Stimulated activated CD4-positive, alpha-beta T cell treated with anti-CD3 and anti-CD28 coated beads, Interleukin-12 subunit alpha, Interleukin-12 subunit beta, amount 100 ng/mL, for 24 hours (primary cell): ENCODE data around the gene QRSL1.
"Not testable (repeated sequence)": the region's sequence is repeated elsewhere in the genome, so short reads cannot be mapped to it uniquely, and the experiment has no call there.

Experiments used
- DNase-seq, 2 experiments: peaks; one replicate each; pipeline ENCODE4 v3.0.0-alpha.2; 2020; ENCODE audit warnings: low read depth in 2 of 2

QRSL1 gene, protein sequence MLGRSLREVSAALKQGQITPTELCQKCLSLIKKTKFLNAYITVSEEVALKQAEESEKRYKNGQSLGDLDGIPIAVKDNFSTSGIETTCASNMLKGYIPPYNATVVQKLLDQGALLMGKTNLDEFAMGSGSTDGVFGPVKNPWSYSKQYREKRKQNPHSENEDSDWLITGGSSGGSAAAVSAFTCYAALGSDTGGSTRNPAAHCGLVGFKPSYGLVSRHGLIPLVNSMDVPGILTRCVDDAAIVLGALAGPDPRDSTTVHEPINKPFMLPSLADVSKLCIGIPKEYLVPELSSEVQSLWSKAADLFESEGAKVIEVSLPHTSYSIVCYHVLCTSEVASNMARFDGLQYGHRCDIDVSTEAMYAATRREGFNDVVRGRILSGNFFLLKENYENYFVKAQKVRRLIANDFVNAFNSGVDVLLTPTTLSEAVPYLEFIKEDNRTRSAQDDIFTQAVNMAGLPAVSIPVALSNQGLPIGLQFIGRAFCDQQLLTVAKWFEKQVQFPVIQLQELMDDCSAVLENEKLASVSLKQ

DNA sequence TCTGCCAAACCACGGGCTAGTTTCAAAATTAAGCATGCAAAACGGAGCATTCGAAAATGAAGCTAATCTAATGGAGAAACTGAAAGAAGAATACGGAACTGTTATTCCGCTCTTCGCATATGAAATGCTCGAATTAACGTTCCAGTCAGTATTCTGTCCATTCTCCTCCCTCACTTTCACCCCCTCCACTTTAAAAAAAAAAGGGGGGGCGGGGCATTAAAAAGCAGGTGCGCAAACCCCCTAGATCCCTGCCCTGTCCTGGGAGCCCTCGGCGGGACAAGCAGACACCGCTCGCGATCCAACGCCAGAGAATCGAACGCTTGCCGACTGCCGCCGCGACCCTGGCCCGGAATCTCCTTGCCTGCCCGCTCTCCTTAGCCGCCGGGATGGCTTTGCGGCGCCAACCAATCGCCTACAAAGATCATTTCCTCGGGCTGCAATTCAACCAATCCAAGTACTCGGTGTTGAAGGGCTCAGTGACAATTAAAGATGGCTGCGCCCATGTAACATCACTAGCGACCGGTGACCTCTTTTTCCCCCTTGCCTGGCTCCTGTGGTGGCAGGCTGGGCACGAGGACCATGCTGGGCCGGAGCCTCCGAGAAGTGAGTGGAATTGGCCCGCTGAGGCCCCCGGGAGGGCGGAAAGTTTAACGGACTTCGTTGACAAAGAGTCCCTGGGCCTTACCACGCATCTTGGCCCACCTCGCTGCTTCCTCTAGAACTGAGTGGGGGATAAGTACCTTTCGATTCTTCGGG, at the start of gene QRSL1, which contains the start of gene RTN4IP1:
Gene QRSL1, plus strand, starts transcription at position 476 of the 756 bp plus-strand sequence. Its CDS starts 104 bp downstream, at position 580.
Gene RTN4IP1, minus strand, starts transcription at position 396 of the 756 bp plus-strand sequence. CDS start 477 bp downstream, outside the sequence.
- DNase-seq = peak; percentile 72 to 73

DNA sequence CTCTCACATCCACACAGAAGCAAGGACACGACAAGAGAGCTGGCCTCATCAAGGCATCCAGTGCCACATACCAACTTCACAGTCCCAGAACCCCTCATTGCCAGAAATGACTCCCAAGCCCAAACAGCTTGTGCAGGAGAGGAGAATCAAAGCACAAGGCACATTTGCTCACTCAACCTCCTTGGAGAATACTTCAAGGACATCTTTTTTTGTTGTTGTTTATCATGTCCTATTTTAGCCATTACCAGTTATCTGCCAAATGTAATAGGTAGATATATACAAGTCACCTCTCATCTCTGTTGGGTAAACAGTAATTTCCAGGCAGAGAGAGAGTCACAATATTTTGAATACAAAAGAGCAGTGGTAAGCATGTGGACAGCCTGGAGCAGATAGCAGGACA, 47.9 kb upstream of the QRSL1 start:
- no peak for DNase-seq

DNA sequence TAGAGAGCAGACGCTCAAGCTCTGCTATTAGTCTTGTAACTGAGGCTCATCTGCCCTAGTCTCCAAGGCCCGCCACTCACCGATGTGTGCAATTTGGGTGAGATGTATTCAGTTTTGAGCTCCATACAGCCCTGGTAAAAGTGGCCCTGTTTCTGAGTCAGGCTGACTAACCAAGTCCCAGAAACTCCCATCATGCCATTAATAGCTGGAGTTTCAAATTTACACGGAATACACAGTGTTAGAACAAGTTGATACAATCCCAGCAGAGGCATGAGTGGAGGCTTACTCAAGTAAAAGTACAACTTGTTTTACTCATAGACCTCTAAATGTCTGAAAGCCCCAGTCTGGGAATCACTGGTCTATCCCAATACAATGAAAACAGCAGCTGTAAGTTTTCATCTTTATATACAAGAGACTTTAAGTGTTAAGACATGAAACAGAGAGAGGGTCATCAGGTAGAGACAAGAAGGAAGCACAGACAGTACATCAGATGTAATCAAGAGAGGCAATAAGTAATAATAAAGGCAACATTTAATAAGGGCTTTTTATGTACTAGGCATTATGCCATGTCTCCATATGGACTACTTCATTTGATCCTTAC, 42.5 kb upstream of the QRSL1 start:
- DNase-seq = no peak

DNA sequence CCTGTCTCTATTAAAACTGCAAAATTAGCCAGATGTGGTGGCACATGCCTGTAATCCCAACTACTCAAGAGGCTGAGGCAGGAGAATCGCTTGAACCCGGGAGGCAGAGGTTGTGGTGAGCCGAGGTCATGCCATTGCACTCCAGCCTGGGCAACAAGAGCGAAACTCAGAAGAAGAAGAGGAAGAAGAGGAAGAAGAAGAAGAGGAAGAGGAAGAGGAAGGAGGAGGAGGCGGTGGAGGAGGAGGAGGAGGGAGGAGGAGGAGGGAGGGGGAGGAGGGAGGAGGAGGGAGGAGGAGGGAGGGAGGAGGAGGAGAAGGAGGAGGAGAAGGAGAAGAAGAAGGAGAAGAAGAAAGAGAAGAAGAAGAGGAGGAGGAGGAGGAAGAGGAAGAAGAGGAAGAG, 40.4 kb upstream of the QRSL1 start:
- DNase-seq = not testable (repeated sequence)

DNA sequence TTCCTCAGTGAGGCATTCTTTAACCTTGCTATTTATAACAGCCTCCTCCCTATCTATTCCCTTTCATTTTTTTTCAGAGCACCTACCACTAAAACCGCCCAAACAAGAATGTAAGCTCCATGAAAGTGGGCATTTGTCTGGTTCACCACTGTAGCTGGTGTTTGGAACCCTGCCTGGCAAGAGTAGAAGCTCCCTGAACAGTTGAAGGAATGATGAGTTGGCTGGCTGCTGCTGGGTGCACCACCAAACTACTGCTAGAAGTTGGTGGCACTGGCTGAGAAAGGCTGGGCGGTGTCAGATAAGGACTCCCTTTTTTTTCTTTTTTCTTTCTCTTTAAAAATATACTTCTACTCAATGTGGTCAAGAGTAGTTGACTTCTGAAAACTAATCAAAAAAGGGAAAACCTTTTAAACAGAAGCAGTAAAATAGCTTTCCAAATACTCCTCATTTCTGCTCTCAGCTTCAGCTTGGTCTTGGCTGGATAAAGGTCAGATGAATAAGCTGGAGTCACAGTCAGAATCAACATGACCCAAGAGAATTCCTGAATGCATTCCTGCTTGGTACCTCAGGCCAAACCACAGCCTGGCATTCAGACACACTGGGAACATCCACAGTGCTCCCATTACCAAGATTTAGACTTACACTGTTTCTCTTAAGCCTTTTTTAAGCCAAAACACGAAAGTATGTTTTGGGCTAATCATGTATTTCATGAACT, 38.1 kb upstream of the QRSL1 start:
- no peak for DNase-seq

DNA sequence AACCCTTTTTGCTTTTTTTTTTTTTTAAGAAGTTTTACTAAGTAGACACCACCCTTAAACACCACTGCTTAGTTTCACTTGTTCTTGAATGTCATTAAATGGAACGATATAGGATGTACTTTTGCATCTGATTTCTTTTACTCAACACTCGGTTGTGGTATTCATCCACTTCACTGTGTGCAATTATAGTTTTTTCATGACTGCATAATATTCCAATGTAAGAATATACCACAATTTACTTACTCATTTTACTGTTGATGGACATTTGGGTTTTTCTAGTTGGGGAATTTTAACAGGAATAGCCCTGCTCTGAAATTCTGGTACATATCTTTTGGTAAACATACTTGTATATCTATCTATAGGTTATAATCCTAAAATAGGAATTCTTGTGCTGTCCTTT, 29.9 kb upstream of the QRSL1 start:
- no peak for DNase-seq

DNA sequence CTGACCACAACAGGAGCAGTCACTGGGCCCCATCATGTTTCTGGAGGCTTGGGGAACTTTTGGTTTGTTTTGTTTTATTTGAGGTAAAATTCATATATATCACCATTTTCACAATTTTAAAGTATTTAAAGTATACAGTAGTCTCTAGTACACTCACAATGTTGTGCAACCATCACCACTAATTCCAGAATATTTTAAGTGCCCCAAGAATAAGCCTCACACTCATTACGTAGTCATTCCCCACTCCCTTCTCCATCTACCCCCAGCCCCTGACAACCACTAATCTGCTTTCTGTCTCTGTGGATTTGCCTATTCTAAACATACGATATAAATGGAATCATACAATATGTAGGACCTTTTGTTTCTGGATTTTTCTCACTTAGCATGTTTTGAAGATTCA, 29.0 kb upstream of the QRSL1 start:
- no peak for DNase-seq

DNA sequence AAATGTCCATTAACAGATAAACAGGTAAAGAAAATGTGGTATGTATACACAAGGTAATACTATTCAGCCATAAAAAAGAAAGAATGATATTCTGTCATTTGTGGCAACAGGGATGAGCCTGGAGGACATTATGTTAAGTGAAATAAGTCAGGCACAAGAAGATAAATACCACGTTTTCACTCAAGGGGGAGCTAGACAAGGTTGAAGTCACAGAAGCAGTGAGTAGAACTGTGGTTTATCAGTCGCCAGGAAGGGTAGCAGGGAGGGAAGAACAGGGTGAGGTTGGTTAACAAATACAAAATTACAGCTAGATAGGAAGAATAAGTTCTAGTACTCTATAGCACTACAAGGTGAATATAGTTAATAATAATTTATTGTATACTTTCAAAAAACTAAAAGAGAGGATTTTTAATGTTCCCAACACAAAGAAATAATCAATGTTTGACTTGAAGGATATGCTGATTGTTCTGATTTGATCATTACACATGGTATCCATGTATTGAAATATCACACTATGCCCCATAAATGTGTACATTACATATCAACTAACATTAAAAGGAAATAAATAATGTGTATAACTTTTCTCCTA, 21.2 kb upstream of the QRSL1 start:
- no peak for DNase-seq

DNA sequence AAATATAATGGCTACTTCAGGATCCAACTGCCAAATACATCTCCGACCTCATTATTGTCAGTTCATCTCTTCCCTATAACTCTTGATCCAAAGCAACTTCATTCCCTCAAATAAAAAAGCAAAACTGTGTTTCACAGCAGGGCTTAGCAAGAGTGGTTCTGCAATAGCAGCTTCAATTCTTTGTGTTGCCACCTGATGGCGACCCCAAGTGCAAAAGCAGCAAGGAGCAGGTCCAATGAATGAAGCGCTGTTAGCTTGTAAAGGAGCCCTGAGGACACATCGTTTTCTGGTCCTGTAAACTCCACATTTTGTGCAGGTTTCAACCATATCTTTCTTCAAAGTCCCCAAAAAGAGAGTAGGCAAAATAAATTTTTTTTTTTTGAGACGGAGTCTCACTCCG, 19.7 kb upstream of the QRSL1 start:
- no peak for DNase-seq

DNA sequence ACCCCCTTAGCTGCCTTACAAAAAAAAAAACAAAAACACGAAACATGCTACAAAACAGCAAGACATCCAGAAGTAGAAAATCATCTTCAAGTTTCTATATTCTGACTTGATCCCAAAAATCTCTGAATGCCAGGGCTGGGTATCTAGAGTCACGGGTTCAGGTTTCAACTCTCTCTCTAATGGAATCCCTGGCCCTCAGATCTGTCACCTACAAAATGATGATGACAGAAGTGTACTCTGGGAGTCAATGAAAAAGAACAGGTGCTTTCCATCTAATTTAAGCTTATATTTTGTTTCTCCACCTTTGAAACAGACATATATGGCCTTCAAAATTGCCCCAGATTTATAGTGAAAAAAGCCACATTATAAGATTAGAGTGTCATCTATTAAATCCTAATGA, 18.3 kb upstream of the QRSL1 start:
- no peak for DNase-seq

DNA sequence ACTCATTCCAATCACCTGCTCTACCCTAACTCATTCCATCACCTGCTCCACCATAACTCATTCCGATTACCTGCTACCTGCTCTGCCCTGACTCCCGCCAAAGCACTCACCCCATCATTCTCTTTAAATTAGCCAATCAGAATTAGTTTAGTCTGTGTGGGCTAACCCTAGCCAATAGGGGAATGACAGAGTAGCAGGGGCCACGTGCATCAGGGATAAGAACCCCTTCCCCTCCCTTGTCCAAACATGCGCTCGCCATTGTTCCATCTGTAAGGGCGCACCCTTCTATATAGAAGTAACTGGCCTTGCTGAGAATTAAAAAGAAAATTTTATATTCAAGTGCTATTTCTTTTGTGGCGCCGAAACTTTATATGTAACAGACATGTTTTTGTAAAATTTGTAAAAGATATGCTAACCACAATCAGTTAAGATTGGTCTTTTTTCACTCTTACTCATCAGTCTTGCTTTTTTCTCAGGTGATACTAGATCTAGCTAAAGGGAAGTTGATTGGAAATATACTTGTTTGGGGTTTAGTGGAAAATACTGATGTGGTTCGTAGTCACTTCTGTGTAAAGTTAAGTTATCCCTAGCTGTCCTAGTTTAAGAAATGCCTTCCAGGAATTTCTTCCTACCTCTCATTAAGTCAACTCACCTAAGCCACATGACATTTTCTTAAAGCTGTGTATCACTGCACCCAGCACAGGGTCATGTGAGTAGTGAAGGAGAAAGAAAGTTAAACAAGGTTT, 16.5 kb upstream of the QRSL1 start:
- no peak for DNase-seq

DNA sequence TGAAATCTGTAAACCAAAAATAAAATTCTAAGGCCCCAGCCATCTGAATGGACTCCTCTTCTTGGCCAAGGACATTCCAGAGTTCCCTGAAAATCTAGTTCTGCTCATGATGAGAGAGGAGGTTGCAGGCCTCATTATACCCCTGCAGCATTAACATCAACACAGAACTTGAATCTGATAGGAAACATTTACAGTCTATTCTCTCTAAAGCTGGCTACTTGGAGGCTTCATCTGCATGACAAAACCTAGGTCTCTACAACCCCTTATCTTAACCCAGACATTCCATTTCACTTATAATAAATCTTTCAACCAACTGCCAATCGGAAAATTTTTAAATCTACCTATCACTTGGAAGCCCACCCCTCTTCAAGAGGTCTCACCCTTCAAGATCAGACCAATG, 15.8 kb upstream of the QRSL1 start:
- DNase-seq = no peak

DNA sequence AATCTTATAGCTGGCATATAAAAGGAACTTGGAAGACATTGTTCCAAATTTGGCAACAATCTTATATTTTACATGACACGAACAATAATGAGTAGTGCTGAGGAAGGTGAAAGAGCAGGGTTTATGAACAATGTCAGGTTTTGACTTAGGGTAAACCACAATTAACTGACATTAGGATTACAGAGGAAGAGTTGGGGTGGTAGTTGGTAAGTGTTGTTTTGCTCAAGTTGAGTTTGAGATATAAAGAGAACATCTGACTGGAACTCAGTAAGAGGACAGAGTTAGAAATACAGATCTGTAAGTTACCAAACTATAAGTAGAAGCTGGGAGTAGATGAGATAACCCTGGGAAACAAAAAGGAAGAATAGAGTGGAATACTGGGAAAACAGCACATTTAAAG, 15.2 kb upstream of the QRSL1 start:
- DNase-seq = no peak

DNA sequence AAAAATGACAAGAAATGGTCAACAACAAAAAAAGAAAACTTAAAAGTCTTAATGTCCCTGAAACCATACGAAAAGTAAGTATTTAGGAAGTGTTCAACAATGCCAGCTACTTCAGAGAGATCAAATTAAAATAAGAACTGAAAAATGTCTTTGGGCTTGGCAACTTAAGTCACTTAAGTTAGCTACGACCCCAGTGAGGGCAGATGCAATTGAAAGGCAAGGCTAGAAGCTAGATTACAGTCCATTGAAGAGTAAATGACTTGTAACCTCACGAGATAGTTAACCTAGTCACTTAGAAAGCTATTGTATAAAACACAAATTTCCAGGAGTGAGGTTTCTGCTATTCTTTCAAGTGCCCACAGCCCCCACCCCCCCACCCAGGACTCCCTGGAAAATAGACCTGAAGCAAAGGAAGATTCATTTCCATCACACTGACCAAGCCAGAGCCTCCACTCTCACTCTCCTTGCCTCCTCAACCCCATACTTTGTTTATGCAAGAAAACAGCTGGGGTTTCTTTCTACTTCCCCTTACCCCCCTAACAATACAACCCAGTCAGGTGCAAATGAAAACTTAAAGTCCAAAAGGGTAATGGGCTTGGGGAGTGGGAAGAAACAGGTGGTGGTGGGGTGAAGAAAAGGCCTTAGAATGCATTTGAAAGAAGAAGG, 14.7 kb upstream of the QRSL1 start:
- no peak for DNase-seq

DNA sequence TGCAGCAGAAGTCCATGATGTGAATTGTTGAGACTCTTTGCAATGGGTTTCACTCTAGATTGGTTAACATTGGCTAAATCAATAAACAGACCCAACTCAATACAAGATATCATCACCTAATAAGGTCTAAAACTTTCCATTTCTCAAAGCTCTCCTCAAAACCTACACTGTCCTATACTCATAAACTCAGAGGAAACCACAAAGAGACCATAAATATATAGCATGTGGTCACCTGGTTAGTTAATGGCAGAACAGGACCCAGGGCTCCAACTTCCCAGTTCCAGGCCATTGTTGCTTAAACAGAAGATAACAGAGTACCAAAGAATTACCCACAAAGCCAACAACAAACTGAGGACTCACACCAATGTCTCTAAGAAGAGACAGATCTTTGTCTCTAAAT, 12.1 kb upstream of the QRSL1 start:
- DNase-seq = no peak

DNA sequence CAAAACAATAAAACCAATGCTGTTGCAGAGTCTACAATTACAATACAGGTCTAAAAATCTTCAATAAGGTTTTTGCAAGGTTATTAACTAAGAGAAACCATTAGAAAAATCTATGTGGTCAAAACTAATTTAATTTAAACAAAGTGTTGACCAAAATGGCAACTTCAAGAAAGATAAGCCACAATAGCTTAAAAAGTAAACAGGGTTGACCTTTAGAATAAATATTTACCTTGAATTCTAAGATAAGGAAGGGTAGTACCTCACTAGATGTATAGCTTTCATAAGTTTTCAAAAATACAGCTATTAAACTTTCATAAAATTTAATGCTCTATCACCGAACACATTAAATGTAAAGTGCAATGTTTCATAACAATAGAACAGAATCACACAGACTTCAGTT, 11.5 kb upstream of the QRSL1 start:
- no peak for DNase-seq

DNA sequence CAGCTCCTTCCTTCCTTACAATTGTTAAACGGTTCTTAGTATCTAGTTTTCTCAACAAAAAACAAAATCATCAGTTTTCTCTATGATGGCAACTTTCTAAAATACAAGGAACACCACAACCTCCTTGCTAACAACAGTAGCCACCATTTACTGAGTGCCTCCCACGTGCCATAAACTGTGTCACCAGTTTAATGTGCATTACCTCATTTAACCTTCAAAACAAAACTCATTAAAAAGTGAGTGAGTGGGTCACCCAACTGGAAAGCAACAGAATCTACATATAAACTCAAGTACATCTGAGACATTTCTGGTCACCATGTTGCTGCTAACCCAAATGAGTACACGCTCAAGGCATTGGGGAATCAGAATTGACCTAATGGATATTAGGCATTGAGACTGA, 11.1 kb upstream of the QRSL1 start:
- DNase-seq = no peak

DNA sequence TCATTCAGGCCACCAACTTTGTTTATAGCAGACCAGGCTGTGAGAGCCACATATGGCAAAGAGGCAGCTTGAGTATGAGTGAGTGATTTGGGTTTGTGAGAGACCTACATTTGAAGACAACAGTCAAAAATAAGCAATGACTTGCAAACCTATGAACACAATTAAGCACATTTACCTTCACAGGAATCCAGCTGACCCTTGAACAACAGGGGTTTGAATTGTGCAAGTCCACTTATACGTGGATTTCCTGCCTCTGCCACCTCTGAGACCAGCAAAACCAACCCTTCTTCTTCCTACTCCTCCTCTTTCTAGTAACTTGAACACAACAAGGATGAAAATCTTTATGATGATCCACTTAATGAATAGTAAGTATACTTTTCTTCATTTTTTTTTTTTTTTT, 10.2 kb upstream of the QRSL1 start:
- DNase-seq = no peak

DNA sequence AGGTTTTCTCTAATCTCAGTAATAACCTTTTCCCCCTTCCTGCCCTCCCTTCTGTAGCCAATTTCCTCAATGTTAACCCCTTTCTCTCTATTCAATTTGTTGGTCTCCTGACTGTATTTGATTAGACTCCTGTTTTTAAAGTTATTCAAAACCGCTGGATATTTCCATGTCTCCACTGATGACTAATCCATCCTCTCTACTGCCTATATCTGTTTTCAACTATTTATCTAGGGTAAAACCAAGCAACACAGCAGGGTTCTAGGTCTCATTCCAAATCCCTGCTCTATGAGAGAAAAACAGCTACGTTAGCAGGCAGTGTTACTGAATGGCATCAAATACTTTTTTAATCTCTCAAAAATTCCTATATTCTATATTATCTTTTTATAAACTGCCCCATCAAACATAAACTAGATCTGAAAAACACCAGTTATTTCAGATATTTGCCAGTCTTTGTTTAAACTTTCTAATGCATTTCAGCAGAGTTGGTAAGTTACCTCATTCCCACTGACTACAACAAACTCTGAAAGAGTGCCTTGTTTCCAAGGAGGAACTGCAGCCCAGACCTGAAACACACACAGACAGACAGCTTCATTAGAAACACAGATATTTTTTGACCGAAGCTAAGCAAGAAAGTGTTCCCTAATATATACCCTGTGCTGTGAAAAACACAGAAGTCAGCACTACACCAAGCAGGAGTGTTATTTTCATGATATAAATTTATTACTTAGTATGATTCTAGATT, 8.3 kb upstream of the QRSL1 start:
- no peak for DNase-seq
